Upper lobe of left lung (tissue), 6 donors: ENCODE data around the gene CBLB. TPM values are rescaled to one million over a fixed set of nuclear protein-coding genes. Genes with fewer than 3 reads are reported as not detected.

Source experiments
- ATAC-seq, 2 donors: fragments of 200-7000 bp; cut with Tn5 transposase; one replicate each; pipeline ENCODE4 v1.9.1; 2022; ENCODE audit warnings: mild to moderate bottlenecking in 2 of 2, moderate library complexity in 2 of 2; ENCODE audit not compliant: low FRiP score in 2 of 2
- DNase-seq, 2 donors: peaks; one replicate each; pipeline ENCODE4 v3.0.0-alpha.2; 2019 to 2020
- H3K27ac ChIP-seq, 4 donors: fragments of 200-600 bp; sonication (generic); one replicate each; pipeline ENCODE4 v1.5.1; 2016 to 2019
- H3K27me3 ChIP-seq, 4 donors: fragments of 200-600 bp; sonication (generic); one replicate each; pipeline ENCODE4 v1.5.1; 2017 to 2019
- H3K36me3 ChIP-seq, 4 donors: fragments of 200-600 bp; sonication (generic); one replicate each; pipeline ENCODE4 v1.5.1; 2016 to 2019
- H3K4me1 ChIP-seq, 4 donors: fragments of 200-600 bp; sonication (generic); one replicate each; pipeline ENCODE4 v1.5.1; 2018 to 2019
- H3K4me3 ChIP-seq, 4 donors: fragments of 200-600 bp; sonication (generic); one replicate each; pipeline ENCODE4 v1.5.1; 2017 to 2019; ENCODE audit warnings: mild to moderate bottlenecking in 2 of 4, moderate library complexity in 1 of 4
- H3K9me3 ChIP-seq, 4 donors: fragments of 200-600 bp; sonication (generic); one replicate each; pipeline ENCODE4 v1.5.1; 2018 to 2019
- EP300 ChIP-seq, 4 donors: sonication (generic); formaldehyde crosslinking; IDR thresholded peaks; one replicate each; pipeline ENCODE4 v1.5.1; 2017; ENCODE audit warnings: antibody characterized with exemption in 4 of 4, control low read depth in 2 of 4
- POLR2A ChIP-seq, 4 donors: fragments of 450-650 bp; IDR thresholded peaks; one replicate each; pipeline ENCODE4 v1.5.1; 2016 to 2017; ENCODE audit warnings: antibody characterized with exemption in 4 of 4, mild to moderate bottlenecking in 2 of 4
- POLR2AphosphoS5 ChIP-seq, 2 donors: sonication (generic); formaldehyde crosslinking; IDR thresholded peaks; one replicate each; pipeline ENCODE4 v1.5.1; 2017; ENCODE audit warnings: antibody characterized with exemption in 2 of 2
- WGBS, 2 donors: methylation state at CpG; one replicate each; pipeline ENCODE4 v1.1.5; 2017 to 2018; 5-methylcytosine and 5-hydroxymethylcytosine counted together
- total RNA-seq, 6 donors: library from RNA; depleted of rRNA in 4 of 6; stranded (reverse); fragments of >200 nt in 4 of 6; gene quantifications; one replicate each; pipeline versions ENCODE4 v1.1.0 to v1.2.1, GENCODE V29; 2016 to 2021
- TF ChIP-seq, protein P1 (sequence below), 6 experiments: fragments of 450-650 bp in 4 of 6; fragments of 200-600 bp in 2 of 6; sonication (generic) in 2 of 6; IDR thresholded peaks; one replicate each; pipeline ENCODE4 v1.5.1; 2016 to 2019; ENCODE audit warnings: antibody characterized with exemption in 6 of 6
- donor health status: DM: no; HTN: no; CAD: no; lungs with moderate emphysema.
- donor health status: DM: no; HTN: yes; CAD: no; lungs with severe emphysema.

Gene CBLB
- total RNA-seq, 6 donors from 2014 or later, result 30.3 to 85.9 (median 32.0) TPM

DNA sequence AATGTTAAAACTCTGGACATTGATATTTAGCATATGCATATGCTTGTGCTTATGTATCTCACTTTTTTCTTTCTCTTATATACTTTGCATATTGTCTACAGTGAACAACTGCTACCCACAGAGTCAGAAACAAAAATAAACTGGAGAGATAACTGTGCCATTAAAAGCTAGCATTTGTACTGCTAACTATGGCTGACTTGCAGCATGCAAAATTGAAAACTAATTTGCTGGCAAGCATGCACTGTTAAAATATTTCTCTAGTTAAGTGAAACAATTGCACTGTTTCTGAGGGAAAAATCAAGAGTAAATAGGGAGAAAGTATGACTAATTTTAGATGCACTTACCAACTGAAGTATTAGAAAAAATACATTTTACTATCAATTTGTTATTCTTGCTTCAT lies 177.8 kb downstream of the CBLB start:
- no peak overlapping the region for H3K4me3 ChIP-seq
- no peak for TF ChIP-seq POLR2AphosphoS5 (IDR thresholded peaks at IDR 0.05)
- TF ChIP-seq, protein P1, sequence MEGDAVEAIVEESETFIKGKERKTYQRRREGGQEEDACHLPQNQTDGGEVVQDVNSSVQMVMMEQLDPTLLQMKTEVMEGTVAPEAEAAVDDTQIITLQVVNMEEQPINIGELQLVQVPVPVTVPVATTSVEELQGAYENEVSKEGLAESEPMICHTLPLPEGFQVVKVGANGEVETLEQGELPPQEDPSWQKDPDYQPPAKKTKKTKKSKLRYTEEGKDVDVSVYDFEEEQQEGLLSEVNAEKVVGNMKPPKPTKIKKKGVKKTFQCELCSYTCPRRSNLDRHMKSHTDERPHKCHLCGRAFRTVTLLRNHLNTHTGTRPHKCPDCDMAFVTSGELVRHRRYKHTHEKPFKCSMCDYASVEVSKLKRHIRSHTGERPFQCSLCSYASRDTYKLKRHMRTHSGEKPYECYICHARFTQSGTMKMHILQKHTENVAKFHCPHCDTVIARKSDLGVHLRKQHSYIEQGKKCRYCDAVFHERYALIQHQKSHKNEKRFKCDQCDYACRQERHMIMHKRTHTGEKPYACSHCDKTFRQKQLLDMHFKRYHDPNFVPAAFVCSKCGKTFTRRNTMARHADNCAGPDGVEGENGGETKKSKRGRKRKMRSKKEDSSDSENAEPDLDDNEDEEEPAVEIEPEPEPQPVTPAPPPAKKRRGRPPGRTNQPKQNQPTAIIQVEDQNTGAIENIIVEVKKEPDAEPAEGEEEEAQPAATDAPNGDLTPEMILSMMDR (IDR thresholded peaks at IDR 0.05), result no peak
- no peaks in the 10 kb centered on the region for H3K9me3 ChIP-seq
- H3K36me3 ChIP-seq, result peaks cover 0 to 20% (median 5%) of the 10 kb centered on the region in 4 donors
- H3K4me1 ChIP-seq, result peaks cover 0 to 11% (median 4%) of the 10 kb centered on the region in 4 donors
- DNase-seq (no peak), ATAC-seq (peak in 1 of 2 donors; percentile 29)
- no peaks in the 10 kb centered on the region for H3K27me3 ChIP-seq
- H3K27ac ChIP-seq, result no peak overlapping the region

DNA sequence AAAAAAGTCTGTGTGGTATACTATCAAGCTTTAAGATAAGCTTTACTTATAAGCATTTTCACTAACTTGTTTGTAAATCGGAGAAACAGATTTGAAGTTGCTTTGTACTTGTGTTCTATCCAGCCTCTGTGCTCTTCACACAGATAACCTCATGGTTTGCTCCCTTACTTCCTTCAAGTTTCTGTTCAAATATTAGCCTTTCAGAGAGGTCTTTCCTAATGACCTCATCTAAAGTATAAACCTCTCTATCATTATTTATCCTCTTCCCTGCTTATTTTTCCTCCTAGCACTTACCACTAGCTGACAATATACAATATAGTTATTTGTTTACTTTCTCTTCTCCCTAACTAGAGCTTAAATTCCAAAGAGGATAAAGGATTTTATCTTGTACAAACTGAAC lies 180.0 kb downstream of the CBLB start:
- Histone ChIP-seq H3K36me3 (peaks cover 0 to 28% (median 5%) of the 10 kb centered on the region in 4 donors), H3K9me3 (no peaks in the 10 kb centered on the region), H3K27me3 (no peaks in the 10 kb centered on the region), H3K27ac (no peak overlapping the region), H3K4me3 (no peak overlapping the region), H3K4me1 (peaks cover 0 to 11% (median 4%) of the 10 kb centered on the region in 4 donors)
- peak in 1 of 2 donors; percentile 28 for ATAC-seq
- TF ChIP-seq POLR2AphosphoS5 (IDR thresholded peaks at IDR 0.05), result no peak
- TF ChIP-seq, protein P1 (IDR thresholded peaks at IDR 0.05), result no peak
- WGBS, 2 donors, result 62 to 66% methylated on average over 1 of the region's 1 CpG
- DNase-seq, result no peak

DNA sequence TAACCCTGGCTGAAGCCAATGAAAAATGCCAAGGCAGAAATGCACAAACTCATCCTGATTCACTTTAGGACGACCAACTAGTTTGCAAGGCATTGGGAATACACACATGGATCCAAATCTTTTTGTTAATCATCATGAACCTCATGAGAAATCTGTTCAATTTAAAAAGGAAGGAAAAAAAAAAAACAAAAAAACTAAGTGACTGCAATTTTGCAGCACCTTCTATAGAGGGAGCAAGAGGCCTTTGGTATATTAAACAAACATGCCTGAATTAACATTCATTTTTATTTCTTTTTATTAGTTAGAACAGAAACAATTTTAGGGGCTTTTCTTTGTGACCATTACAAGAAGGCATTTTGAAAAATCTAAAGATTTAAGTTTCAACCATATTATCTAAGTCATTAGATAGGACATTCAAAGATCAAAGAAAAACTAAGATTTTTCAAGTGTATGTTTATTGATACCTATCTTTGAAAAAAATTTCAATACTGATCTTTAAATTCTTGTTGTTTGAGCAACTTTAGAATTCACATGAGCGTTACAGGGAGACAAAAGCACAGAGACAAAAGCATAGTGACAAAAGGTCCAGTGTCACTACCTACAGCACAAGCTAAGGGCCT lies 182.4 kb downstream of the CBLB start:
- DNase-seq (no peak), ATAC-seq (peak in 1 of 2 donors; percentile 59)
- WGBS, 2 donors, result 37 to 39% methylated on average over 2 of the region's 2 CpGs
- Histone ChIP-seq H3K9me3 (no peaks in the 10 kb centered on the region), H3K4me1 (peaks cover 0 to 11% (median 4%) of the 10 kb centered on the region in 4 donors), H3K36me3 (peaks cover 0 to 22% (median 2%) of the 10 kb centered on the region in 4 donors), H3K27ac (no peak overlapping the region), H3K4me3 (no peak overlapping the region), H3K27me3 (no peaks in the 10 kb centered on the region)
- TF ChIP-seq, protein P1 (IDR thresholded peaks at IDR 0.05), result peak; percentile 30 to 71 (median 41)
- TF ChIP-seq POLR2AphosphoS5 (IDR thresholded peaks at IDR 0.05) (no peak), EP300 (IDR thresholded peaks at IDR 0.05) (no peak)

DNA sequence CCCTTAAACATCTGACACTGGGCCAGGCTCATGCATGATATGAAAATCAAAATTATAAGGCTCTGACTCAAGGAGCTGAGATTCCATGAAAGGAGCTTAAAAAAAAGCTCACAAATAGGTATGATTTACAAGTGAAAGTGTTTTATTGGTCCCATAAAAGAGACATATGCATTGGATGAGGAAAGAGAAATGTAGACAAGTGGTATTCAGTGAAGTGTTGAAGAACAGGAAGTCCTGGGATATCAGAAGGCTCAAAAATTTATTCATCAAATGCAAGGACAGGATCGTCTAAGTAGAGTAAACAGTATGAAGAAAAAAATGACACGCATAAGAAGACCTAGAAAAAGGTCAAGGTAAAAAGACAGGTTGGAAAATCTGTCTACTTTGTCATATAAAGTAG lies 188.9 kb downstream of the CBLB start:
- 71 to 73% methylated on average over 2 of the region's 2 CpGs for WGBS, 2 donors
- TF ChIP-seq POLR2A (IDR thresholded peaks at IDR 0.05) (no peak), POLR2AphosphoS5 (IDR thresholded peaks at IDR 0.05) (no peak), EP300 (IDR thresholded peaks at IDR 0.05) (no peak)
- TF ChIP-seq, protein P1 (IDR thresholded peaks at IDR 0.05), result no peak
- no peak for DNase-seq

DNA sequence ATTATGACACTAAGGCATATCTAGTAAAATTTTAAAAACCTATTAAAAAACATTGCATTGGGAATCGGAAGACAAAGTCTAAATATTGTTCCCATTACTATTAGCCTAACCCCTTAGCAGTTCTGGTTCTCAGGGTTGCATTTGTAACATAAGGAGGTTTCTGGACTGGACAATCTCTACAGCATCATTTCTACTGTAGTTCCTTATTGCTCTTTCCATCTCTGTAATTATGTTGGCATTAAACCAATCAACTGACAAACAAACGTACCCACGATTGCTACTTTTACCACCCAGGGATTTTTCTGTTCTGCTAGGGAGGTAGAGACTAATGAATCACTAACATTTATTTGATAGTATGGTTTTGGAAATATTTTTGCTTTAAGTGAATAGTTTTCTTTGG lies 190.8 kb downstream of the CBLB start:
- no peaks in the 10 kb centered on the region for H3K27me3 ChIP-seq
- DNase-seq (no peak), ATAC-seq (no peak)
- no peaks in the 10 kb centered on the region for H3K9me3 ChIP-seq
- no peak overlapping the region for H3K4me3 ChIP-seq
- TF ChIP-seq, protein P1 (IDR thresholded peaks at IDR 0.05), result no peak
- TF ChIP-seq POLR2AphosphoS5 (IDR thresholded peaks at IDR 0.05) (no peak), POLR2A (IDR thresholded peaks at IDR 0.05) (no peak), EP300 (IDR thresholded peaks at IDR 0.05) (no peak)
- WGBS, 2 donors, result 83 to 93% methylated on average over 3 of the region's 3 CpGs
- no peak overlapping the region for H3K27ac ChIP-seq
- peaks cover 6 to 73% (median 22%) of the 10 kb centered on the region in 4 donors for H3K36me3 ChIP-seq
- no peaks in the 10 kb centered on the region for H3K4me1 ChIP-seq

More for the DNA sequence above, 188.9 kb downstream of the CBLB start:
- no peak for ATAC-seq
- no peak overlapping the region for H3K27ac ChIP-seq
- no peaks in the 10 kb centered on the region for H3K27me3 ChIP-seq
- H3K36me3 ChIP-seq, result peaks cover 6 to 70% (median 22%) of the 10 kb centered on the region in 4 donors
- no peak overlapping the region for H3K4me3 ChIP-seq
- no peaks in the 10 kb centered on the region for H3K9me3 ChIP-seq
- H3K4me1 ChIP-seq, result no peaks in the 10 kb centered on the region
